CD4-positive, alpha-beta T cell treated with Interleukin-21 for 1 hour (primary cell): ENCODE results near the gene CACNA1D.

Experiments
- DNase-seq: peaks from one replicate; pipeline ENCODE4 v3.0.0-alpha.2; 2020

CACNA1D gene

DNA sequence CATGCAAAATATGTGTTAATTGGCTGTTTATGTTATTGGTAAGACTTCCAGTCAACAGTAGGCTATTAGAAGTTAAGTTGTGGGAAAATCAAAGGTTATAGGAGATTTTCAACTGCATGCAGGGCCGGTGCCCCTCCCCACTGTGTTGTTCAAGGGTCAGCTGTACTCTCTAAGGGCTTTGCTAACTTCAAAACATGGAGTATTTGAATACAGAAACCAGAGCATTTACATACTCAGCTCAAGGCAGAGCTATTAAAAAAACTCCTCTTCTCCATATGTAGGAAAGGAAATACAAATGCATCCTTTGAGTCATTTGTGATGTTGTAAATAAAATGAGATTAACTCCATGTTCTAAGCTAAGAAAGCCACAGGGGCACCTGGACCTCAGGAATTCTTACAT is 368.7 kb downstream of the CACNA1D start:
- DNase-seq: no peak
